ENCODE results near the gene FBXO31. TPM values are rescaled to one million over a fixed set of nuclear protein-coding genes. Genes with fewer than 3 reads are reported as not detected.

FBXO31 gene
- total and polyA plus RNA-seq, 2 donors (not counting 3 experiments of a cell fraction or from before 2014, with no cell fraction given) = 17.1 to 31.8 TPM

DNA sequence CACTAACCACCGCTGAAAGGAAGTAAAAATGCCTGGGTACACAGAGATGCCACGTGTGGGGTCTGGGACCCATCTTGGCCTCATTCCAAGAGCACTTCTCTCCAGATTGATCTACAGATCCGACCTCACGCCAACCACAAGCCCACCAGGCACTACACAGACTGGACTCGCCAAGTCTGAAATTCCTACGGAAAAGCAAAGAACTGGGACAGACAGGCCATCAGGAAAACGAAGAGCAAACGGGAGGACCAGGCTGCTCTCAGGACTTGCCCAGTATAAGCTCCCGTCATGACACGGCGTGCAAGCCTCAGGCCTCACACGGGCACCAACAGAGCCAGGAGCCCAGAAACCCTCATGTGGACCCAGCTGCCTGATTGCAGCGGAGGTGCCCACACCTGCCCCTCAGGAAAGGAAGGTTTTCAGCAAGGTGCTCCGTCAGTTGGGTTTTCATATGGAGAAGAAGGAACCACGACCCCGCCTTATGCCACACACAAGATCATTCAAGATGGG, 46.3 kb downstream of the FBXO31 start:
- intact Hi-C loops (cut with micrococcal nuclease) = no loop called here
- Histone ChIP-seq H3K27ac (ENCODE audit: insufficient read depth, low read depth, low read length) (no peak overlapping the region), H3K9me3 (replicated peaks; ENCODE audit: control insufficient read depth, insufficient read depth, low read length) (no peaks in the 10 kb centered on the region), H3K9me1 (replicated peaks; ENCODE audit: control insufficient read depth, extremely low read depth, insufficient read depth, low read length) (no peaks in the 10 kb centered on the region), H3K4me2 (ENCODE audit: insufficient read depth, low read length) (no peak overlapping the region), H3K36me3 (ENCODE audit: control insufficient read depth in 2 of 2, extremely low read depth in 1 of 2, insufficient read depth in 2 of 2, low read length in 2 of 2) (peaks cover 2 to 17% of the 10 kb centered on the region in 2 experiments), H3K4me3 (replicated peaks in 1 of 3; ENCODE audit: insufficient read depth in 1 of 3, low read depth in 1 of 3, low read length in 3 of 3) (no peak overlapping the region), H3K9ac (replicated peaks; ENCODE audit: extremely low read depth, insufficient read depth, low read length) (no peak overlapping the region), H3K27me3 (ENCODE audit: control insufficient read depth in 2 of 2, insufficient read depth in 2 of 2, low read length in 2 of 2) (no peaks in the 10 kb centered on the region), H3K4me1 (ENCODE audit: control insufficient read depth, extremely low read depth, insufficient read depth, low read length) (no peaks in the 10 kb centered on the region), H3K79me2 (ENCODE audit: control insufficient read depth, insufficient read depth, low read length) (no peaks in the 10 kb centered on the region), H2AFZ (ENCODE audit: low read depth, low read length) (no peak overlapping the region), H4K20me1 (replicated peaks; ENCODE audit: control insufficient read depth, extremely low read depth, insufficient read depth, low read length) (no peaks in the 10 kb centered on the region)
- ChIA-PET CTCF (no interaction called here), POLR2A (no interaction called here)
- DNase-seq (ENCODE audit: low read depth, low spot score) = no peak
- no peak for FAIRE-seq
- TF ChIP-seq MYC (IDR thresholded peaks at IDR 0.05; ENCODE audit: low read depth, low read length) (no peak), FOS (IDR thresholded peaks at IDR 0.05; ENCODE audit: borderline replicate concordance, insufficient read depth, low read length) (no peak), GATA2 (IDR thresholded peaks at IDR 0.05; ENCODE audit: insufficient read depth, insufficient read length, low read depth, low read length) (no peak), EZH2 (IDR thresholded peaks at IDR 0.05; ENCODE audit: borderline replicate concordance, low read depth, low read length, severe bottlenecking) (no peak), POLR2AphosphoS5 (IDR thresholded peaks at IDR 0.05; ENCODE audit: insufficient read depth, low read depth, low read length) (no peak), POLR2A (IDR thresholded peaks at IDR 0.05; ENCODE audit: low read depth, low read length) (no peak), JUN (IDR thresholded peaks at IDR 0.05; ENCODE audit: borderline replicate concordance, insufficient read depth, insufficient read length, low read depth) (no peak)
- TF ChIP-seq, protein P1, sequence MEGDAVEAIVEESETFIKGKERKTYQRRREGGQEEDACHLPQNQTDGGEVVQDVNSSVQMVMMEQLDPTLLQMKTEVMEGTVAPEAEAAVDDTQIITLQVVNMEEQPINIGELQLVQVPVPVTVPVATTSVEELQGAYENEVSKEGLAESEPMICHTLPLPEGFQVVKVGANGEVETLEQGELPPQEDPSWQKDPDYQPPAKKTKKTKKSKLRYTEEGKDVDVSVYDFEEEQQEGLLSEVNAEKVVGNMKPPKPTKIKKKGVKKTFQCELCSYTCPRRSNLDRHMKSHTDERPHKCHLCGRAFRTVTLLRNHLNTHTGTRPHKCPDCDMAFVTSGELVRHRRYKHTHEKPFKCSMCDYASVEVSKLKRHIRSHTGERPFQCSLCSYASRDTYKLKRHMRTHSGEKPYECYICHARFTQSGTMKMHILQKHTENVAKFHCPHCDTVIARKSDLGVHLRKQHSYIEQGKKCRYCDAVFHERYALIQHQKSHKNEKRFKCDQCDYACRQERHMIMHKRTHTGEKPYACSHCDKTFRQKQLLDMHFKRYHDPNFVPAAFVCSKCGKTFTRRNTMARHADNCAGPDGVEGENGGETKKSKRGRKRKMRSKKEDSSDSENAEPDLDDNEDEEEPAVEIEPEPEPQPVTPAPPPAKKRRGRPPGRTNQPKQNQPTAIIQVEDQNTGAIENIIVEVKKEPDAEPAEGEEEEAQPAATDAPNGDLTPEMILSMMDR (IDR thresholded peaks at IDR 0.05; ENCODE audit: extremely low read depth in 1 of 2, insufficient read depth in 1 of 2, low read depth in 1 of 2, low read length in 2 of 2) = no peak
- TF ChIP-seq, protein P2, sequence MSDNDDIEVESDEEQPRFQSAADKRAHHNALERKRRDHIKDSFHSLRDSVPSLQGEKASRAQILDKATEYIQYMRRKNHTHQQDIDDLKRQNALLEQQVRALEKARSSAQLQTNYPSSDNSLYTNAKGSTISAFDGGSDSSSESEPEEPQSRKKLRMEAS (IDR thresholded peaks at IDR 0.05; ENCODE audit: insufficient read depth, insufficient read length) = no peak
- BruUV-seq (replicated peaks) = no TSS peak
- dilution Hi-C loops (cut with MboI; ENCODE audit: extremely low pct_ligation_motif_present, low sequenced_read_pairs) = no loop called here

Data from endothelial cell of umbilical vein (primary cell).